ENCODE data around the gene MEN1. TPM values are rescaled to one million over a fixed set of nuclear protein-coding genes. Genes with fewer than 3 reads are reported as not detected.

Gene MEN1
- total RNA-seq, 1 donor from 2014 or later = 8.7 TPM

GRCh38 chr11:64786308-64786707, 24.0 kb downstream of the MEN1 start:
- Histone ChIP-seq H3K36me3 (peaks cover 22% of the 10 kb centered on the region), H3K27me3 (ENCODE audit: low read depth) (no peaks in the 10 kb centered on the region), H3K4me3 (no peak overlapping the region), H3K9me3 (replicated peaks) (no peaks in the 10 kb centered on the region), H3K27ac (replicated peaks) (no peak overlapping the region), H3K4me1 (no peaks in the 10 kb centered on the region)
- TF ChIP-seq CTCF (IDR thresholded peaks at IDR 0.05; ENCODE audit: borderline replicate concordance) = no peak
- intact Hi-C loops (cut with micrococcal nuclease) = no loop called here
- no peak for DNase-seq

GRCh38 chr11:64784813-64785581, 25.4 kb downstream of the MEN1 start:
- Histone ChIP-seq H3K4me1 (peaks cover under 1% of the 10 kb centered on the region), H3K4me3 (no peak overlapping the region), H3K9me3 (replicated peaks) (no peaks in the 10 kb centered on the region), H3K36me3 (peaks cover 15% of the 10 kb centered on the region), H3K27me3 (ENCODE audit: low read depth) (no peaks in the 10 kb centered on the region), H3K27ac (replicated peaks) (no peak overlapping the region)
- no peak for DNase-seq
- intact Hi-C loops (cut with micrococcal nuclease) = no loop called here
- TF ChIP-seq CTCF (IDR thresholded peaks at IDR 0.05; ENCODE audit: borderline replicate concordance) = no peak

DNA sequence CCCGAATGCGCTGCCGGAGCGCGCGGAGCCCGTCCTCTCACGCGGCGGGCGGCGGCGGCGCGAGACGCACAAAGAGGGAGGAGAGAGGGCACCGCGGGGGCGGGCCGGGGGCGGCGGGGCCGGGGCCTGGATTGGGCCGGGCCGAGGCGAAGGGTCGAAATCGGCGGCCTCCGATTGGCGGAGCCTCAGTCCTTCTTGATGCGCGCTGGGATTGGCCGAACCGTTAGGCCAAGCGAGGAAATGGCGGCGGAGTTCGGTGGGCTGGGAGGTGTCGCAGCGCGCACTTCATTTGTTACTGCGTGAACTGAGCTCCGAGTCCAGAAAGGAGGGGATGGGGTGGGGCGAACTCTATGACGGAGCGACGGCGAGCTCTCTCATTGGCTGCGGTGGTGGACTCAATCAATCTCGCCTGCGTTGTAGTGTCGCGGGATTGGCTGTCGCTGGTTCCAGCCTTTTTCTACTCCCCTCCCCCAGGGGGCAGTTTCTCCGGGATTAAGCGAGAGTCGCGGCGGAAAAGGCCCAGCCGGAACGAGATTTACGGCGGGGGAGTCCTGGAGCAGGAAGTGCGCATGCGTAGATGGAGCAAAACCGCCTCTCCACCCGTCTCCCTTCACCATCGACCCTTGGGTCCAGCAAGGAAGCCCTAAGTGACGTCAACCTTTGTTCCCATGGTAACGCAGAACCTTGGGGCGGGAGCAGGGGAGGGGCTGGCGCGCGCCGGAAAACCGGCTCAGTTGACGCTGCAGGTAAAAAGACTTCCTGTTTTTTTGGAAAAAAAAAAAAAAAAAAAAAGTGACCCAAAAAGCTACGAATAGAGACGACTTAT, 31.7 kb downstream of the MEN1 start, which contains the start of gene SF1:
SF1 (minus strand) TSS at position 70 of the 826 bp plus-strand sequence. CDS start 150 bp downstream, outside the sequence.
- intact Hi-C loops (cut with micrococcal nuclease) = no loop called here
- no peak for TF ChIP-seq CTCF (IDR thresholded peaks at IDR 0.05; ENCODE audit: borderline replicate concordance)
- H3K4me1 ChIP-seq = peaks cover 50% of the 10 kb centered on the region

DNA sequence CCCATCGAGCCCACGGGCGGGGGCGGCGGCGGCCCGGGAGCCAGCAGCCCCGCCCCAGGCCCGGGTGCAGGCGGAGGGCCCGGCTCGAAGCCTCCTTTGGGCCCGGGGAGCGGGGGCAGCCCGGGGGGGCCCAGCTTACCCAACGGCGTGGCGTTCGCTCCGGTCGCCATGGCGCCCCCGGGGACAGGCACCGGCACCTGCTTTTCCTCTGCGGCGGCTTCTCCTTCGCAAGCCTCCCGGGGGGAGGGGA, 32.2 kb downstream of the MEN1 start:
- intact Hi-C loops (cut with micrococcal nuclease) = no loop called here
- TF ChIP-seq CTCF (IDR thresholded peaks at IDR 0.05; ENCODE audit: borderline replicate concordance) = no peak
- Histone ChIP-seq H3K27ac (replicated peaks) (peak overlapping the region; percentile 99), H3K9me3 (replicated peaks) (no peaks in the 10 kb centered on the region), H3K36me3 (peaks cover 39% of the 10 kb centered on the region), H3K4me1 (peaks cover 55% of the 10 kb centered on the region), H3K4me3 (peak overlapping the region; percentile 82), H3K27me3 (ENCODE audit: low read depth) (no peaks in the 10 kb centered on the region)
- no peak for DNase-seq

More for the DNA sequence above, 31.7 kb downstream of the MEN1 start, which contains the start of gene SF1:
- Histone ChIP-seq H3K36me3 (peaks cover 34% of the 10 kb centered on the region), H3K27me3 (ENCODE audit: low read depth) (no peaks in the 10 kb centered on the region), H3K9me3 (replicated peaks) (no peaks in the 10 kb centered on the region), H3K27ac (replicated peaks) (peak within 1 kb of the TSS; percentile 99), H3K4me3 (peak within 1 kb of the TSS; percentile 82)
- DNase-seq = peak; percentile 98

DNA sequence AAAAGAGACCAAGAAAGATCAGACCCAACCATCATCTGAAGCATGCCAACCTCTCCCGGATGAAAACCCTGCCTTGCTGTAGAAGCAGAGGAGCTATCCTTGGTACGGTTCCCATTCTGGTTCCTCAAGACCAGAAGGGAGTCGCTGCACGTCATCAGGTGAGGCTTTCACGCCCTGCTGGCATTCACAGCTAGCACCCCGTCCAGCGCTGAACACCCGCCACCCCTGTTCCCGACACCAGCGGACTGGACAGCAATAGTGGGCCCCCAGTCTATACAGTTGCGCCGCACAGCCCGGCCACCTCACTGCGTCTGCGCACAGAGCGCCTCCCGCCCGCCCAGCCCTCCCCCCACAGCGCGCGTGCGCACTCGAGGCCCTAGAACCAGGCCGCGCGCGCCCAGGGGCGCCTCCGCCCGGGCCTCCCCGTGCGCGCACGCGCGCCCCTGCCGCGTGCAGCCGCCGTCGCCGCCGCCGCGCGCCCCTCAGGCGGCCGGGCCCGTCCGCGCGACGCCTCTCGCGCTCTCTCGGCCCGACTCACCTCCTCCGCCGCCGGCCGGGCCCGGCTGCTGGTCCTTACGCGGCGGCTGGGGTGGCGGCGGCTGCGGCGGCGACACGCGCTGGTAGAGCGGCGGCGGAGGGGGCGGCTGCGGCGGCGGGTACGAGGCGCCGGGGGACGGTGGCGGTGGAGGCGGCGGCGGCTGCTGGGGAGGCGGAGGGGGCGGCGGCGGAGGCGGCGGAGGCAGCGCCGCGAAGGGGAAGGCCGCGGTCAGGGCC, 32.7 kb downstream of the MEN1 start:
- Histone ChIP-seq H3K27ac (replicated peaks) (peak overlapping the region; percentile 99), H3K4me1 (peaks cover 60% of the 10 kb centered on the region), H3K9me3 (replicated peaks) (no peaks in the 10 kb centered on the region), H3K4me3 (peak overlapping the region; percentile 82), H3K36me3 (peaks cover 44% of the 10 kb centered on the region), H3K27me3 (ENCODE audit: low read depth) (no peaks in the 10 kb centered on the region)
- intact Hi-C loops (cut with micrococcal nuclease) = no loop called here
- peak; percentile 87 for DNase-seq
- TF ChIP-seq CTCF (IDR thresholded peaks at IDR 0.05; ENCODE audit: borderline replicate concordance) = no peak
